Right renal pelvis (tissue), 4 donors: ENCODE measurements around the gene GAK. TPM values are rescaled to one million over a fixed set of nuclear protein-coding genes. Genes with fewer than 3 reads are reported as not detected.
"Not testable (repeated sequence)": the region's sequence is repeated elsewhere in the genome, so short reads cannot be mapped to it uniquely, and the experiment has no call there.

Source experiments
- DNase-seq, 4 donors: peaks; one replicate each; pipeline ENCODE4 v3.0.0-alpha.2; 2013; ENCODE audit warnings: low read depth in 4 of 4, low spot score in 3 of 4, missing footprints in 1 of 4
- polyA plus RNA-seq, 4 donors: library from polyadenylated mRNA; unstranded; fragments of 120-200 nt; gene quantifications; one replicate each; pipeline ENCODE4 v1.2.1, GENCODE V29; 2013; ENCODE audit not compliant: insufficient read length in 4 of 4

GAK gene
- polyA plus RNA-seq, 4 donors: 52.1 to 71.6 (median 58.7) TPM

- DNase-seq: no peak
Measured at GRCh38 chr4:823176-823760, 108.8 kb downstream of the GAK start.

GRCh38 chr4:822361-823175 lies 109.5 kb downstream of the GAK start:
- DNase-seq: no peak

- DNase-seq: no peak
Measured at GRCh38 chr4:821631-822030, 110.5 kb downstream of the GAK start.

GRCh38 chr4:821181-821591 lies 110.9 kb downstream of the GAK start:
- no peak for DNase-seq

GRCh38 chr4:820230-821172 lies 111.6 kb downstream of the GAK start:
- no peak for DNase-seq

- DNase-seq: no peak
Measured at GRCh38 chr4:819401-820229, 112.5 kb downstream of the GAK start.

- no peak for DNase-seq
Measured at GRCh38 chr4:818106-818921, 113.8 kb downstream of the GAK start.

- DNase-seq: peak in 1 of 4 donors; percentile 40
Measured at GRCh38 chr4:815464-816146, 116.5 kb downstream of the GAK start.

- no peak for DNase-seq
Measured at GRCh38 chr4:814312-814850, 117.7 kb downstream of the GAK start.

GRCh38 chr4:813900-814299 lies 118.2 kb downstream of the GAK start:
- DNase-seq: no peak

- no peak for DNase-seq
Measured at GRCh38 chr4:808860-809570, 123.1 kb downstream of the GAK start.

- no peak for DNase-seq
Measured at GRCh38 chr4:807792-808191, 124.3 kb downstream of the GAK start.

GRCh38 chr4:806979-807378 lies 125.1 kb downstream of the GAK start:
- DNase-seq: not testable (repeated sequence)

GRCh38 chr4:804804-805203 lies 127.3 kb downstream of the GAK start:
- DNase-seq: no peak

GRCh38 chr4:803884-804283 lies 128.2 kb downstream of the GAK start:
- DNase-seq: no peak

- no peak for DNase-seq
Measured at GRCh38 chr4:801436-802124, 130.5 kb downstream of the GAK start.
